Uterus (tissue), 2 donors: ENCODE measurements around the gene ST8SIA4.

Experiments
- POLR2A ChIP-seq, 2 donors: fragments of 450-650 bp; IDR thresholded peaks; one replicate each; pipeline ENCODE4 v1.6.1; 2016; ENCODE audit warnings: antibody characterized with exemption in 2 of 2, mild to moderate bottlenecking in 1 of 2, moderate library complexity in 1 of 2
- TF ChIP-seq, protein P1 (sequence below), 4 experiments: fragments of 200-600 bp in 2 of 4; fragments of 450-650 bp in 2 of 4; sonication (generic) in 2 of 4; IDR thresholded peaks; one replicate each; pipeline ENCODE4 v1.5.1; 2016 to 2019; ENCODE audit warnings: antibody characterized with exemption in 4 of 4, mild to moderate bottlenecking in 2 of 4, moderate library complexity in 1 of 4

DNA sequence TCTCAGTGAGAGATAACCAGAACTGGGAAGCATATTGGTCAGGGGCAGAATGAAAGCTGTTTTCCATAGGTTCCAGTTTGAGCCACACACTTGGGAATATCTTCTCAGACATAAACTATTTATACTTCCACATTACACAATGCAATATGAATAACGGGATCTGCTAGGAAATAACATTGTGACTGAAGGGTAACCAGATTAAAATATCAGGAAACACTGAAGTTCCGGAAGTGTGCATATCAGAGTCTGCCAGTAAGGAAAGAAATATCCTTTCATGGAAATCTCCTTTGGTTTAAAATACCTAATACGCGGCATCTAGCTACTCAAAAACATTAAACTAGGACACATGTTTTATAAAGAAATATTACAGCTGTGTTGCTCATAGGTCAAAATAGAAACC lies 56.3 kb downstream of the ST8SIA4 start:
- TF ChIP-seq, protein P1, sequence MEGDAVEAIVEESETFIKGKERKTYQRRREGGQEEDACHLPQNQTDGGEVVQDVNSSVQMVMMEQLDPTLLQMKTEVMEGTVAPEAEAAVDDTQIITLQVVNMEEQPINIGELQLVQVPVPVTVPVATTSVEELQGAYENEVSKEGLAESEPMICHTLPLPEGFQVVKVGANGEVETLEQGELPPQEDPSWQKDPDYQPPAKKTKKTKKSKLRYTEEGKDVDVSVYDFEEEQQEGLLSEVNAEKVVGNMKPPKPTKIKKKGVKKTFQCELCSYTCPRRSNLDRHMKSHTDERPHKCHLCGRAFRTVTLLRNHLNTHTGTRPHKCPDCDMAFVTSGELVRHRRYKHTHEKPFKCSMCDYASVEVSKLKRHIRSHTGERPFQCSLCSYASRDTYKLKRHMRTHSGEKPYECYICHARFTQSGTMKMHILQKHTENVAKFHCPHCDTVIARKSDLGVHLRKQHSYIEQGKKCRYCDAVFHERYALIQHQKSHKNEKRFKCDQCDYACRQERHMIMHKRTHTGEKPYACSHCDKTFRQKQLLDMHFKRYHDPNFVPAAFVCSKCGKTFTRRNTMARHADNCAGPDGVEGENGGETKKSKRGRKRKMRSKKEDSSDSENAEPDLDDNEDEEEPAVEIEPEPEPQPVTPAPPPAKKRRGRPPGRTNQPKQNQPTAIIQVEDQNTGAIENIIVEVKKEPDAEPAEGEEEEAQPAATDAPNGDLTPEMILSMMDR (IDR thresholded peaks at IDR 0.05): no peak
- TF ChIP-seq POLR2A (IDR thresholded peaks at IDR 0.05): no peak
